HuH-7 (cell line): ENCODE data around the gene CD151.

Experiments used
- DNase-seq: peaks from one replicate; pipeline ENCODE4 v3.0.0; 2011; ENCODE audit warnings: low spot score

The CD151 gene

GRCh38 chr11:815675-816432, 16.9 kb upstream of the CD151 start:
- DNase-seq, result no peak

DNA sequence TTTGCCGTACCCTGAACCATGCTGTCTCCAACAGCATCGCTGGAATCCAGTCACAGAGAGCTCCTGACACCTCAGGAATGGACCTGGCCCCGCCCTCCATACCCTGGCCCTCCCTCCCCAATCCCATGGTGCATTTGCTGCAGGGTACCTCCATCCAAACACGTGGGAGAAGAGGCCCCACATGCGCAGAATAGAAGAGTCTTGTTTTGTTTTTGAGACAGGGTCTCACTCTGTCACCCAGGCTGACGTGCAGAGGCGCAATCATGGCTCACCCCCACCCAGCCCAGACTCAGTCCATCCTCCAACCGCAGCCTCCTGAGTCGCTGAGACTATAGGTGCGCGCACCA, 16.3 kb upstream of the CD151 start:
- DNase-seq, result no peak

- no peak for DNase-seq
Measured at GRCh38 chr11:818396-819128, 14.2 kb upstream of the CD151 start, which contains the start of gene PNPLA2. TSS of gene PNPLA2 (plus strand) at chr11:818914. CDS start at chr11:819719, 805 bp downstream.

DNA sequence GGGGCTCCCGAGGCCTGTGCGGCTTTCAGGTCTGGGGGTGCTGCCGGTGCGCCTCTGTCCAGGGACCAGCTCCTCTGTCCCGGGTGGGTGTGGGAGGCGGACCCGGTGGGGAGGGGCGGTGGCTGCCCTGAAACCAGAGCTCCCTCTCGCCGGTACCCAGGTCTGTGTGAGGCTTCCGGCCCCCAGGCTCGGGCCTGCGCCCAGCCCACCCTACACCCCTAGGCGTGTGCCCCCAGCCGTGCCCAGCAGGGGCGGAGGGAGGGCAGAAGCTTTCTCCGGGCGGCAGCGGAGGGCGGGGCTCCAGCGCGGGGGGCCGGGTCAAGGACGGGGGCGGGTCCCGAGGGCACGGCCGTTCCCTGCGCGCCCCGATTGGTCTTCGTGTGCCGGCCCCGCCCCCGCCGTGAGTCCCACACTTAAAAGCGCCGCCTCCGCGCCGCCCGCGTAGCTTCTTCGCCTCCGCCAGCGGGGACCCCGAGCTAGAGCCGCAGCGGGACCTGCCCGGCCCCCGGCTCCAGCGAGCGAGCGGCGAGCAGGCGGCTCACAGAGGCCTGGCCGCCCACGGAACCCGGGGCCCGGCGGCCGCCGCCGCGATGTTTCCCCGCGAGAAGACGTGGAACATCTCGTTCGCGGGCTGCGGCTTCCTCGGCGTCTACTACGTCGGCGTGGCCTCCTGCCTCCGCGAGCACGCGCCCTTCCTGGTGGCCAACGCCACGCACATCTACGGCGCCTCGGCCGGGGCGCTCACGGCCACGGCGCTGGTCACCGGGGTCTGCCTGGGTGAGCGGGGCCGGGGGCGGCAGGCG, 13.4 kb upstream of the CD151 start:
- peak; percentile 88 for DNase-seq

GRCh38 chr11:819943-820649, 12.7 kb upstream of the CD151 start:
- DNase-seq, result peak; percentile 81

GRCh38 chr11:820655-821511, 11.9 kb upstream of the CD151 start:
- no peak for DNase-seq

GRCh38 chr11:821512-822371, 11.0 kb upstream of the CD151 start:
- no peak for DNase-seq

DNA sequence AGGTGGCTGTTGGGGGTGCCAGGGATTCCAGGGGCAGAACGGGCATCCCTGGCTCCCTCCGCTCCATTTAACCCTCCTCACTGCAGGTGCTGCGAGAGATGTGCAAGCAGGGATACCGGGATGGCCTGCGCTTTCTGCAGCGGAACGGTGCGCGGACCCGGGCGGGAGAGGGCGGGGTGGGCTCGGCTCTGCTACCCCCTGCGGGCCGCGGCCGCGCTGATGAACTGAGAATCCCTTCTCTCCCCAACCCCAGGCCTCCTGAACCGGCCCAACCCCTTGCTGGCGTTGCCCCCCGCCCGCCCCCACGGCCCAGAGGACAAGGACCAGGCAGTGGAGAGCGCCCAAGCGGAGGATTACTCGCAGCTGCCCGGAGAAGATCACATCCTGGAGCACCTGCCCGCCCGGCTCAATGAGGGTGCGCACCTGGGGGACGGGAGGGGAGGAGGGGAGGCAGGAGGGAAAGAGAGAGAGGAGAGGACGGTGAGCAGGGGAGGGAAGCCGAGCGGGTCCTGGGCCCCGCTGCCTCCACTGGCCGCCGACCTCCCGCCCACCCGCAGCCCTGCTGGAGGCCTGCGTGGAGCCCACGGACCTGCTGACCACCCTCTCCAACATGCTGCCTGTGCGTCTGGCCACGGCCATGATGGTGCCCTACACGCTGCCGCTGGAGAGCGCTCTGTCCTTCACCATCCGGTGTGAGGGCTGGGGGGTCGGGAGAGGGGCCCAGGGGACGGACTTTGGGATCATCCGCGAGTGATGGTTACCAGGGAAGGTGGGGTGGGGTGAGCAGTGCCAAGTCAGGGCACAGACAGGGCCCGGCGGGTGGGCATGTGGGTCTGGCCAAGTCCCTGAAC, 9.1 kb upstream of the CD151 start:
- DNase-seq, result no peak

DNA sequence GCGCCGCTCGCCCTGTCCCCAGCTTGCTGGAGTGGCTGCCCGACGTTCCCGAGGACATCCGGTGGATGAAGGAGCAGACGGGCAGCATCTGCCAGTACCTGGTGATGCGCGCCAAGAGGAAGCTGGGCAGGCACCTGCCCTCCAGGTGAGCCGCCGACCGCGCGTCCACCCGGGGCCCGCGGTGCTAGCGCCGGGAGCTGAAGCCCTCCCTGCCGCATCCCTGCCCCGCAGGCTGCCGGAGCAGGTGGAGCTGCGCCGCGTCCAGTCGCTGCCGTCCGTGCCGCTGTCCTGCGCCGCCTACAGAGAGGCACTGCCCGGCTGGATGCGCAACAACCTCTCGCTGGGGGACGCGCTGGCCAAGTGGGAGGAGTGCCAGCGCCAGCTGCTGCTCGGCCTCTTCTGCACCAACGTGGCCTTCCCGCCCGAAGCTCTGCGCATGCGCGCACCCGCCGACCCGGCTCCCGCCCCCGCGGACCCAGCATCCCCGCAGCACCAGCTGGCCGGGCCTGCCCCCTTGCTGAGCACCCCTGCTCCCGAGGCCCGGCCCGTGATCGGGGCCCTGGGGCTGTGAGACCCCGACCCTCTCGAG, 8.4 kb upstream of the CD151 start:
- no peak for DNase-seq

- DNase-seq, result no peak
Measured at GRCh38 chr11:824942-825341, 7.8 kb upstream of the CD151 start.

GRCh38 chr11:825366-826226, 7.2 kb upstream of the CD151 start:
- no peak for DNase-seq

DNA sequence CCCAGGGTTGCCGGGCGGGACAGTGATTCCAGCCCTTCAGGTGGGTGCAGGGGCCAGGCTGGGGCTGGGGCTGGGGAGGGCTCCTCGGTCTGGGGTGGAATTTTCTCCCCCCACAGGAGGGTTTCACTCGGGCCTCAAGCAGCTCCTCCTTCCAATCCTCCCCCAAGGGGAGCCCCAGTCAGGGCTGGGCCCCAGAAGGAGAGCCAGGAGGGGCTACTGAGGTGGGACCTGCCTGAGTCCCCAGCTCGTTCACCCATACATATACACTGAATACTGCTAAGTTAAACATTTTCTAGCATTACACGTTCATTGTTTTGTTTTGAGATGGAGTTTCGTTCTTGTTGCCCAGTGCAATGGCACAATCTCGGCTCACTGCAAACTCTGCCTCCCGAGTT, 6.5 kb upstream of the CD151 start:
- no peak for DNase-seq

- no peak for DNase-seq
Measured at GRCh38 chr11:826836-827145, 6.0 kb upstream of the CD151 start.

GRCh38 chr11:827146-827896, 5.4 kb upstream of the CD151 start:
- no peak for DNase-seq

- no peak for DNase-seq
Measured at GRCh38 chr11:827897-828192, 4.9 kb upstream of the CD151 start, which contains the start of gene CRACR2B. TSS of gene CRACR2B (plus strand) at chr11:827919. CDS start at chr11:828608, 689 bp downstream.

DNA sequence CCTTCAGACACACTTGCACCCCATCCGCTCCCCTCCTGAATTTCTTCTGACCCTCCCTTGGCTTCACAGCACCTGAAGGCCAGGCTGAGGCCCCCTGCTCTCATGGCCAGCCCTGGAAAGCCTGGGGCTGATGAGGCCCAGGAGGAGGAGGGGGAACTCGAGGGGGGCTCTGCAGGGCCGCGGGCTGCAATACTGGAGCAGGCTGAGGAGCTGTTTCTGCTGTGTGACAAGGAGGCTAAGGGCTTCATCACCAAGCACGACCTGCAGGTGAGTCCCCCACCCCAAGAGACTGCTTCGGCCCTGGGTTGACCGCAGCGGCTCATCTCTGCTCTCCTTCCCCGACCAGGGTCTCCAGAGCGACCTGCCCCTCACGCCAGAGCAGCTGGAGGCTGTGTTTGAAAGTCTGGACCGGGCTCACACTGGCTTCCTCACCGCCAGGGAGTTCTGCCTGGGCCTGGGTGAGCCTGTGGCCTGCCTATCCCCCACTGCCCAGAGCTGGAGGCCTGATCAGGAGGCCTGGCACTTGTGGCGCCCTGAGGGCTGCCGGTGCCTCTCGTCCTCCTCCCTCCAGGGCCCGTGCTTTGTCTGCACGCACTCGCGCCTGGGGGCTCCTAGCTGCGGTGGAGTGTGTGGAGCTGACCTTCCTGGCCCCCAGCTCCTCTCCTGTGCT, 4.1 kb upstream of the CD151 start:
- DNase-seq, result no peak
